GM21381 (cell line): Measurements from ENCODE around the gene CEACAM21.

Source experiments
- ATAC-seq: cut with Tn5 transposase; IDR thresholded peaks from one replicate; pipeline ENCODE4 v1.9.1; 2021; ENCODE audit warnings: mild to moderate bottlenecking, moderate library complexity; ENCODE audit not compliant: unreplicated experiment

Gene CEACAM21

DNA sequence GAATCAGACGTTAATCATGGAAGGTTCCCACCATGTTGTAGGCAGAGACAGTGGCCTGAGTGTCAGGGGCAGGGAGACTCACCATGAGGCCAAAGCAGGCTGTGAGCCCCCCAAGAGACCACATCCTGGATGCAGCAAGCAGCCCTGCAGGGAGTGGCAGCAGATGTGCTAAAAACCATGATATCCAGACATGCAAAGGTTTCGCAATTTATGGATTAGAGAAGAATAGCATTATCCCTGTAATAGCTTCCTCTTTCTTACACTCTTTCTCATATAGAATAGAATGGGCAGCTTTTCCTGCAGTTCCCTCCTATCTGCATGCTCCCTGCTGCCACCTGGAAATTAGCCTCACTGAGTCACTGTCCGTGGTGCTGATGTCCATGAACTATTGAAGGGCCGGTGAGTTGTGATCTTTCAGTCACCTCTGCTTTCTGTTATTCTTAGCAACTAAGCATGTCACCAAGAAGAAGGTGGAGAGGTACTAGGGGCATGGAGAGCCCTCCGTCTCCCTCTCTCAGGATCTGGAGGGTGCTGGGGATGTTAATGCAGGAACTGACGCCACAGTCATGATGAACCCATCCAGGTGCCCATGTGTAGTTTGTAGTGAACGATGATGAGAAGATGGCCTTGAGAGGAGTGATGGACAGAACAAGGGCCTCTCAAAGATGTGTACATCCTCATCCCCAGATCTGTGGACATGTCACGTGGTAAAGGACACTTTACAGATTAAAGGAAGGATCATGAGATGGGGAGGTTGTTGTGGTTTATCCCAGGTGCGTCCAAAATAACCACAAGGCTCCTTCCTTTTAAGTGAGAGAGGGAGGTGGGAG is 41.0 kb downstream of the CEACAM21 start:
- ATAC-seq = no peak

- ATAC-seq = no peak
Observed at GRCh38 chr19:41617941-41618730, 42.2 kb downstream of the CEACAM21 start.

- no peak for ATAC-seq
Observed at GRCh38 chr19:41619018-41619556, 43.1 kb downstream of the CEACAM21 start.

- no peak for ATAC-seq
Observed at GRCh38 chr19:41620171-41620570, 44.2 kb downstream of the CEACAM21 start.

GRCh38 chr19:41621226-41621625 is 45.3 kb downstream of the CEACAM21 start:
- no peak for ATAC-seq

GRCh38 chr19:41621654-41622053 is 45.7 kb downstream of the CEACAM21 start:
- no peak for ATAC-seq

- no peak for ATAC-seq
Observed at GRCh38 chr19:41623360-41623759, 47.4 kb downstream of the CEACAM21 start.

- no peak for ATAC-seq
Observed at GRCh38 chr19:41624515-41624914, 48.5 kb downstream of the CEACAM21 start.

GRCh38 chr19:41624937-41625336 is 49.0 kb downstream of the CEACAM21 start:
- ATAC-seq = no peak

GRCh38 chr19:41626278-41626677 is 50.3 kb downstream of the CEACAM21 start:
- no peak for ATAC-seq

- no peak for ATAC-seq
Observed at GRCh38 chr19:41626877-41627276, 50.9 kb downstream of the CEACAM21 start, which contains the start of gene CEACAM4. Gene CEACAM4 (minus strand): TSS chr19:41627074. CDS start chr19:41626963, 111 bp downstream.

- ATAC-seq = no peak
Observed at GRCh38 chr19:41627966-41628675, 52.2 kb downstream of the CEACAM21 start.
